Kasumi-1 (cell line): ENCODE data around the gene ZNF701.
"Not testable (repeated sequence)": the region's sequence is repeated elsewhere in the genome, so short reads cannot be mapped to it uniquely, and the experiment has no call there.

Experiments
- DNase-seq, 2 experiments: peaks; one replicate each; lab custom pipeline; 2025; lab: John Stamatoyannopoulos, UW

ZNF701 gene

GRCh38 chr19:52566121-52566520, 4.0 kb upstream of the ZNF701 start:
- DNase-seq = no peak

- no peak for DNase-seq
Observed at GRCh38 chr19:52566588-52566987, 3.5 kb upstream of the ZNF701 start.

GRCh38 chr19:52567921-52568320, 2.2 kb upstream of the ZNF701 start:
- DNase-seq = no peak

DNA sequence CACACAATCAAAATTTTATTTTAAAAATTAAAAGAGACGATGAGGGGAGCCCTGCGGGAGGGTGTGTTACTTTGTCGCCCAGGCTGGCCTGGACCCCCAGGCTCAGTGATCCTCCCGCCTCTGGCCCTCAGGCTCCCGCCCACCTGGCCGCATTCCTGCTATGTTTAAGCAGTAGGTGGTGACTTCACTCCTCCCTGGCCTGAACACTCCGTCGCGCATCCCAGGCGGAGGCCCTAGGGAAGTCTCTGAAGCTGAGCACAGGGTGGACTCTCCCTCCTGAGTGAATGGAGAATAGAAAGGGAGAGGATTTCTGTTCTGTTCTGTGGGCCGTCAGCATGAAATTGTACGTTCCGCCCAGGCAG, 468 bp upstream of the ZNF701 start:
- DNase-seq = not testable (repeated sequence)

- no peak for DNase-seq
Observed at GRCh38 chr19:52584736-52585440, 14.8 kb downstream of the ZNF701 start.

- no peak for DNase-seq
Observed at GRCh38 chr19:52585604-52586003, 15.5 kb downstream of the ZNF701 start.

- no peak for DNase-seq
Observed at GRCh38 chr19:52590728-52591127, 20.6 kb downstream of the ZNF701 start.

DNA sequence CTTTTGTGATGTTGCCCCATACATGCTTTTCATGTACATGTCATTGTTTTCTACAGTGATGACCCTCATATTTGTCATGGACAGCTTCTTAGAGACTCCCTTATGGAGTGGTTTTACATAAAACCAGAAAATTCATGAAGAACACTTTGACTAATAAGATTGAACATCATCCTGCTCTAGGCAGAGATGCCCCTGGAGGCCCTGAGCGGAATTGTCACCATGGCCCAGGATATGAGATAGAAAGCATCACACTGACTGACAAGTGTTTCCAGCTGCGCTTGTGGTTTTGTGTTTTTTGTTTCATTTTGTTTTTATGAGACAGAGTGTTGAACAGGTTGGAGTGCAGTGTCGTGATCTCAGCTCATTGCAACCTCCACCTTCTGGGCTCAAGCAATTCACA, 22.2 kb downstream of the ZNF701 start:
- DNase-seq = no peak

DNA sequence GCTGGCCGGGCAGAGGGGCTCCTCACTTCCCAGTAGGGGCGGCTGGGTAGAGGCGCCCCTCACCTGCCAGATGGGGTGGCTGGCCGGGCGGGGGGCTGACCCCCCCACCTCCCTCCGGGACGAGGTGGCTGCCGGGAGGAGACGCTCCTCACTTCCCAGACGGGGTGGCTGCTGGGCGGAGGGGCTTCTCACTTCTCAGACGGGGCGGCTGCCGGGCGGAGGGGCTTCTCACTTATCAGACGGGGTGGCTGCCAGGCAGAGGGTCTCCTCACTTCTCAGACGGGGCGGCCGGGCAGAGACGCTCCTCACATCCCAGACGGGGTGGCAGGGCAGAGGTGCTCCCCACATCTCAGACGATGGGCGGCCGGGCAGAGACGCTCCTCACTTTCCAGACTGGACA, 23.4 kb downstream of the ZNF701 start:
- DNase-seq = not testable (repeated sequence)

DNA sequence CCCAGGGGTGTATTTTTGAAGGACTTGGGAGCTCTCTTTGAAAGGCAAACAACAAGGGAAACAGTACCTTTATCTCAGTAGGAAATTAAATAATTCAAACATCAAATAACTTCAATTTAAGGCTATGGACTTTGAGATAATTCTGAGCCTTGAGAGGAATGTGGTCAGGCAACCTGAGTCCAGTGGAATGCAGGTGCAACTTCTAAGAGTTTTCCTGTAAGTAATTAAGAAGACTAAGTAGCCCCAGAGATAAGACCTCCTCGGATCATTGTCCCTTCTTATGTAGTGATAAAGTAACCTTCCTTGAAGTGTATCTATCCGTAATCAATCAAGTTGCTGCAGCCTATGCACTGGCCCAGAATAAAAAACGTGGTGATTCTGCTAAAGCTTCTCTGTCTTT, 29.2 kb downstream of the ZNF701 start:
- no peak for DNase-seq

- DNase-seq = no peak
Observed at GRCh38 chr19:52600639-52601024, 30.5 kb downstream of the ZNF701 start.

DNA sequence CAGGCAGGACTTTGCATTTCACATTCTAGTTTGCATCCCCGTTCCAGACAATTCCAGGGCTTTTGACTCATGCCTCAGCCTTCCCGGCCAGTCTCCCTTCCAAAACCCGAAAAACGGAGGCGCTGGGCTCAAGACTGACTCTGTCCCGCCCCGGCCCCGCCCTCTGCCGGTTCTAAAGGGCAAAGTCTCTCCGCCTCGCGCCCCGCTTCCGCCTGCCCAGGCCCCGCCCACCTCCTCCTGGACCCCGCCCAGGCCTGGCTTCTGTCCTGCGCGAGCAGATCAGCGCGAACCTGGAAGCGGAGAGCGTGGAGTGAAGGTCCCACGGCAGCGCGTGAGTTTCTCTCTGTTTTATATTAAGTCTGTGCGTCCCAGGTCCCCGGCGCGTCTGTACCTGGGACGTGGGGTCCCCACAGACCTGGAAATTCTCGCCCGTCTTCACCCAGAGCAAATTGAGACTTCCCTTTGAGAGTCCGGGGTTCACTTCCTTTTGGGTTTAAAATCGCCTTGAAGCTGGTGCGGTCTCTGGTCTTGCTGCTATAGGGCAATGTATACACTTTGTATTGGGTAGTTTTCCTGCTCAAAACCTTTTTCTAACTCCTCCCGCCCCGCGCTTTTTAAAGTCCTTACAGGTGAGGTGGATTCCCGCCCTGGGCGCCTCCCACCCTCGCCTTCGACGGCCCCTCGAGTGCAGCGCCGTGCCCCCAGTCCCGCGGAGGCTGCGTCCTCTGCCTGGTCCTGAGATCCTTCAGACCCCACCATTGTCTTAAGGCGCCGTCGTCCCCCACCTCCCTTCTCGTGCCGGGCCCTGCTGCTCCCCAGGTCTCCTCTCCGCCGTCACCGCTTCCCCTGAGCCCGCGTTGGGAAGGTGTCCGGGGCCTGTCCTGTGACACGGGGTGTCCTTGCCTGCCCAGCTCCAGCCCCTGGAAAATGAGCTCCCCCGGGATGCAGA, 31.2 kb downstream of the ZNF701 start:
- DNase-seq = peak; percentile 77 to 81

- not testable (repeated sequence) for DNase-seq
Observed at GRCh38 chr19:52601974-52602366, 31.9 kb downstream of the ZNF701 start.

- DNase-seq = no peak
Observed at GRCh38 chr19:52602941-52603340, 32.9 kb downstream of the ZNF701 start.

DNA sequence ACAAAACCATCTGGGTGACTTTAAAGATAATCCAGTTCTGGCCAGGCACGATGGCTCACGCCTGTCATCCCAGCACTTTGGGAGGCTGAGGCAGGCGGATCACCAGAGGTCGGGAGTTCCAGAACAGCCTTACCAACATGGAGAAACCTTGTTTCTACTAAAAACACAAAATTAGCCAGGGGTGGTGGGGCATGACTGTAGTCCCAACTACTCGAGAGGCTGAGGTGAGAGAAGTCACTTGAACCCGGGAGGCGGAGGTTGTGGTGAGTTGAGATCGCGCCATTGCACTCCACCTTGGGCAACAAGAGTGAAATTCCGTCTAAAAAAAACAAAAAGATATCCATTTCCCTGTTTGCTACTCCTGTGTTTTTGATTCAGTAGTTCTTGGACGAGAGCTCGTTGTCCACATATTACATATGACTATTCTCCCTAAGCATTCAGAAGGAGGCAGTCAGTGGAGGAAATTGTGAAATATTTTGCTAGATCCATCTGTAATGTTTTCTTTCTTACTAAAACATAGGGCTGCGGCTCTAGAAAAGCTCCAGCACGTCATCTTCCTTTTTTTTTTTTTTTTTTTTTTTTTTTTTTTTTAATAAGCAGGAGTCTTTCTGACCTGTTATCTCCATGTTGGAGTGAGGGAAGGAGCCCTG, 33.6 kb downstream of the ZNF701 start:
- no peak for DNase-seq

- no peak for DNase-seq
Observed at GRCh38 chr19:52613299-52613906, 43.3 kb downstream of the ZNF701 start.

DNA sequence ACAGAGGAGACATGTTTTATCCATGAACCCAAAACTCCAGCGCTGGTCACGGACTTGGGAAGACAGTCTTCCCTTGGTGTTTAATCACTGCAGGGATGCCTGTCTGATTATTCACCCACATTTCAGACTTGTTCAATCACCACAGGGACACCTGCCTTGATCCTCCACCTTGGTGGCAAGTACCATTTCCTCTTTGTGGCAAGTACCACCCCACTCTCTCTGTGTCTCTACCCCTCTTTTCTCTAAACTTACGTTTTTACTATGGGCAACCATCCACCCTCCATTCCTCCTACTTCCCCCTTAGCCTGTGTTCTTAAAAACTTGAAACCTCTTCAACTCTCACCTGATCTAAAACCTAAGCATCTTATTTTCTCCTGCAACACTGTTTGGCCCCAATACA, 51.3 kb downstream of the ZNF701 start:
- DNase-seq = no peak

DNA sequence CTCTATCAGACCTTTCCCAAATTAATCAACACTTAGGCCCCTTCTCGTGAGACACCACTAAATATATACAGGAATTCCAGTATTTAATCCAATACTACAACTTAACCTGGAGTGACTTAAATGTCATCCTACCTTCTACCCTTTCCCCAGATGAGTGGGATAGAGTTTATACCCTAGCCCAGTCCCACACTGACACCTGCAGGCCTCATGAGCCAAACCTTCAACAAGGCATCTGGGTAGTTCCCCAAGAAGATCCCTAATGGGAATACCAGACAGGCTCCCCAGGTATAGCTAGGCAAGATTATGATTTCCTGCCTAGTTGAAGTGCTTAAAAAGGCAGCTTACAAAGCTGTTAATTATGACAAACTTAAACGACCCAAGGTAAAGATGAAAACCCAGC, 52.2 kb downstream of the ZNF701 start:
- DNase-seq = no peak

- DNase-seq = no peak
Observed at GRCh38 chr19:52626915-52627314, 56.8 kb downstream of the ZNF701 start.

DNA sequence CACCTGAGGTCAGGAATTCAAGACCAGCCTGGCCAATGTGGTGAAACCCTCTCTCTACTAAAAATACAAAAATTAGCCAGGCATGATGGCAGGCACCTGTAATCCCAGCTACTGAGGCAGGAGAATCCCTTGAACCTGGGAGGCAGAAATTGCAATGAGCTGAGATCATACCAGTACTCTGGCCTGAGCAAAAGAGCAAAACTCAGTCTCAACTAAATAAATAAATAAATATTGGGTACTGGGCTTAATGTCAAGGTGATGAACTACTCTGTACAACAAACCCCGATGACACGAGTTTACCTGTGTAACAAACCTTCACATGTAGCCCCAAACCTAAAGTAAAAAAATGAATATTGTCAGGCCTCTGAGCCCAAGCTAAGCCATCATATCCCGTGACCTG, 57.4 kb downstream of the ZNF701 start:
- not testable (repeated sequence) for DNase-seq

DNA sequence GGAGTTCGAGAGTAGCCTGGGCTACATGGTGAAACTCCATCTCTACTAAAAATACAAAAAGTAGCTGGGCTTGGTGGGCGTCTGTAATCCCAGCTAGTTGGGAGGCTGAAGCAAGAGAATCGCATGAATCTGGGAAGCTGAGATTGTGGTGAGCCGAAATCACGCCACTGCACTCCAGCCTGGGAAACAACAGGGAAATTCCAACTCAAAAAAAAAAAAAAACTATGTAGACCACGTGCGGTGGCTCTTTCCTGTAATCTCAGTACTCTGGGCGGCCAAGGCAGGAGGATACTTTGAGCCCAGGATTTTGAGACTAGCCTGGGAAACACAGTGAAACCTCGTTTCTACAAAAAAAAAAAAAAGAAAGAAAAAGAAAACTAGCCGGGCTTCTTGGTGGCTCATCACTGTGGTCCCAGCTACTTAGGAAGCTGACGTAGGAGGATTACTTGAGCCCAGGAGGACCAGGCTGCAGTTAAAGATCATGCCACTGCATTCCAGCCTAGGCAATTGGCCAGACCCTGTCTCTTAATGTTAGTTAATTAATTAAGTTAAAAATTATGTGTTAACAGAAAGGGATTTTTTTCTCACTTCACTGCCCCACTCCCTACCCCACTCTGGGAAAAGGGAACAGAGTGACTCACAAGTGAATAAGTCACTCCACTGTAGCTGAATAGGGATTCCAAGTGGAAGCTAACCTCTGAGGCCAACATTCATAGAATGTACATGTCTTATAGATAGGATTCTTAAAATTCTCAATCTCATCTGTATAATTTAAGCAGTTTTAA, 65.9 kb downstream of the ZNF701 start:
- DNase-seq = no peak
